Kidney (tissue), 14 donors: Measurements from ENCODE around the gene AGTRAP. TPM values are rescaled to one million over a fixed set of nuclear protein-coding genes. Genes with fewer than 3 reads are reported as not detected.

Experiments used
- DNase-seq, 5 donors: peaks; one replicate each; pipeline ENCODE4 v3.0.0-alpha.2; 2013 to 2020
- FAIRE-seq: peaks from 2 replicates; lab custom pipeline; 2012; peaks lifted over from hg19 to GRCh38; lab: Jason Lieb, UNC
- H3K27ac ChIP-seq, 2 donors: one replicate each; pipeline ENCODE4 v1.7.0; 2013; ENCODE audit warnings: low read depth in 2 of 2, low read length in 2 of 2, inconsistent platforms in 1 of 2
- H3K27me3 ChIP-seq: one replicate; pipeline ENCODE4 v1.7.1; 2013; ENCODE audit warnings: low read length, inconsistent platforms; ENCODE audit not compliant: control insufficient read depth, insufficient read depth
- H3K36me3 ChIP-seq, 3 donors: one replicate each; pipeline versions ENCODE4 v1.7.0 to v1.7.1; 2013; ENCODE audit warnings: low read length in 3 of 3, control low read depth in 1 of 3, inconsistent platforms in 1 of 3; ENCODE audit not compliant: insufficient read depth in 3 of 3, control insufficient read depth in 2 of 3
- H3K4me1 ChIP-seq, 3 donors: one replicate each; pipeline versions ENCODE4 v1.7.0 to v1.7.1; 2013; ENCODE audit warnings: low read length in 3 of 3, inconsistent platforms in 1 of 3, low read depth in 1 of 3; ENCODE audit not compliant: control insufficient read depth in 2 of 3, insufficient read depth in 2 of 3
- H3K4me3 ChIP-seq, 3 donors: one replicate each; pipeline versions ENCODE4 v1.7.0 to v1.8.1; 2013; ENCODE audit warnings: low read length in 3 of 3, control low read depth in 1 of 3, inconsistent platforms in 1 of 3
- H3K9ac ChIP-seq, 3 donors: one replicate each; pipeline versions ENCODE4 v1.7.0 to v1.7.1; 2013; ENCODE audit warnings: low read length in 3 of 3, control low read depth in 1 of 3, inconsistent platforms in 1 of 3
- H3K9me3 ChIP-seq, 3 donors: one replicate each; pipeline versions ENCODE4 v1.7.0 to v1.7.1; 2013; ENCODE audit warnings: low read length in 3 of 3, control low read depth in 1 of 3, inconsistent platforms in 1 of 3; ENCODE audit not compliant: control insufficient read depth in 2 of 3, insufficient read depth in 1 of 3
- intact Hi-C: fragments of 100-400 bp; cut with DNase I; formaldehyde crosslinking; loops from one replicate; pipeline ENCODE4 v1.11.1; 2022
- polyA plus RNA-seq: library from polyadenylated mRNA; stranded (reverse); fragments of 350-450 nt; fragmentation: Illumina TruSeq; extraction: RNeasy Lipid Tissue Mini Kit (QIAGEN cat#74804); gene quantifications from one replicate; pipeline ENCODE4 v1.2.3, GENCODE V29; 2014; ENCODE audit warnings: low read depth, low replicate concordance; ENCODE audit not compliant: insufficient read depth
- total RNA-seq: library from RNA; stranded (reverse); fragmentation: NEBNext Ultra II Directional; extraction: Animal tissue kit (Norgen Biotek cat#: 25700); gene quantifications from one replicate; pipeline ENCODE4 v1.2.1, GENCODE V29; 2021
- TF ChIP-seq, protein P1 (sequence below): IDR thresholded peaks from 3 replicates; pipeline ENCODE4 v1.5.1; 2012; ENCODE audit warnings: mild to moderate bottlenecking, moderate library complexity, borderline replicate concordance; ENCODE audit not compliant: insufficient read depth; ENCODE audit errors: extremely low read depth
- donor health status: control.
- donor health status: control.
- donor health status: control.
- donor health status: control.
- donor health status: control.
- donor health status: DM: yes; HTN: yes; CAD: no.
- donor health status: Normal renal cell carcinoma (clear cell type).

Gene AGTRAP
- total and polyA plus RNA-seq, 2 donors from 2014 or later = 66.1 to 140 TPM

DNA sequence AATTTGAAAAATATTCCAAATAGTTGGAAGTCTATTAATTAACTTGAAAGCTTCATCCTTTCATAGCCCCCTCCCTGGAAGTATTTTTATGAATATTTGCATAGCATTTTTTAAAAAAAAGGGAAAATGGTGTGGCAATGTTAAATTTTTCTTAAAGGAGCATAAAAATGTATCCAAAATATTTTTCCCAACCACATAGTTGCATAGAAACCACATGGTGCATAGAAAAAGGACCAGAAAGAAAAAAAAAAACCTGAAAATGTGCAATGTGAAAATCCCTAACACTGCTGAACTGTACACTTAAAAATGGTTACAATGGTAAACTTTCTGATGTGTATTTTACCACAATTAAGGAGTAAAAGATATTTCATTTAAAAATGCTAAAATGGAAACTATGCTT lies 34.1 kb downstream of the AGTRAP start:
- intact Hi-C loops = no loop called here
- no peaks in the 10 kb centered on the region for H3K27me3 ChIP-seq
- no peak for FAIRE-seq
- no peaks in the 10 kb centered on the region for H3K36me3 ChIP-seq
- H3K27ac ChIP-seq = no peak overlapping the region
- H3K4me3 ChIP-seq = no peak overlapping the region
- H3K9ac ChIP-seq = no peak overlapping the region
- TF ChIP-seq, protein P1, sequence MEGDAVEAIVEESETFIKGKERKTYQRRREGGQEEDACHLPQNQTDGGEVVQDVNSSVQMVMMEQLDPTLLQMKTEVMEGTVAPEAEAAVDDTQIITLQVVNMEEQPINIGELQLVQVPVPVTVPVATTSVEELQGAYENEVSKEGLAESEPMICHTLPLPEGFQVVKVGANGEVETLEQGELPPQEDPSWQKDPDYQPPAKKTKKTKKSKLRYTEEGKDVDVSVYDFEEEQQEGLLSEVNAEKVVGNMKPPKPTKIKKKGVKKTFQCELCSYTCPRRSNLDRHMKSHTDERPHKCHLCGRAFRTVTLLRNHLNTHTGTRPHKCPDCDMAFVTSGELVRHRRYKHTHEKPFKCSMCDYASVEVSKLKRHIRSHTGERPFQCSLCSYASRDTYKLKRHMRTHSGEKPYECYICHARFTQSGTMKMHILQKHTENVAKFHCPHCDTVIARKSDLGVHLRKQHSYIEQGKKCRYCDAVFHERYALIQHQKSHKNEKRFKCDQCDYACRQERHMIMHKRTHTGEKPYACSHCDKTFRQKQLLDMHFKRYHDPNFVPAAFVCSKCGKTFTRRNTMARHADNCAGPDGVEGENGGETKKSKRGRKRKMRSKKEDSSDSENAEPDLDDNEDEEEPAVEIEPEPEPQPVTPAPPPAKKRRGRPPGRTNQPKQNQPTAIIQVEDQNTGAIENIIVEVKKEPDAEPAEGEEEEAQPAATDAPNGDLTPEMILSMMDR = no peak
- DNase-seq = no peak
- no peaks in the 10 kb centered on the region for H3K4me1 ChIP-seq
- no peaks in the 10 kb centered on the region for H3K9me3 ChIP-seq

DNA sequence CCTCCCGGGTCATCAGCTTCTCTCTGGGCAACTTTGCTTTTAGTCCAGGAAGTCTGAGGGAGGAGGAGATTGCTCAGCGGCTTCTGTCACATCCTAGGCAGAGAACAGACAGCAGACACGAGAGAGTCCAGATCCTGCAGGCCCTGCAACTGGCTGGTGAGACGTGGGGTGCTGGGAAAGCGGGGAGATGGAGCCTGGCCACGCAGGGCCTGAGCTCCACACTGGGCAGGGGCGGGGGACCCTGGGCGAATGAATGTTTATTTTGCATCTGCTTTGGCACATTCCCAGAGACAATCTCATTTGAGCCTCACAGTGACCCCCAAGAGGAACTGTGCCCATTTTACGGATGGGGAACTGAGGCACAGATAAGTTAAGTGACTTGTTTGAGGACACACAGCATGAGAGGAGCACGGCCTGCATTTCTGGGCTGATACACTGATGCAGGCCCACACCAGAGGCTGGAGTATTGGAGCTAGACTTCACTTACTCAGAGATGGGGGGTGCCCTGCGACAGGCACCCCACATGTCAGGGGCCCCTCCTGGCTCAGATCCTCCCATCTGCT lies 35.6 kb downstream of the AGTRAP start:
- H3K27ac ChIP-seq = no peak overlapping the region
- intact Hi-C loops = no loop called here
- TF ChIP-seq, protein P1 = no peak
- no peaks in the 10 kb centered on the region for H3K9me3 ChIP-seq
- no peaks in the 10 kb centered on the region for H3K36me3 ChIP-seq
- DNase-seq = no peak
- no peak overlapping the region for H3K4me3 ChIP-seq
- no peak overlapping the region for H3K9ac ChIP-seq
- FAIRE-seq = no peak
- H3K4me1 ChIP-seq = no peaks in the 10 kb centered on the region
- H3K27me3 ChIP-seq = no peaks in the 10 kb centered on the region

DNA sequence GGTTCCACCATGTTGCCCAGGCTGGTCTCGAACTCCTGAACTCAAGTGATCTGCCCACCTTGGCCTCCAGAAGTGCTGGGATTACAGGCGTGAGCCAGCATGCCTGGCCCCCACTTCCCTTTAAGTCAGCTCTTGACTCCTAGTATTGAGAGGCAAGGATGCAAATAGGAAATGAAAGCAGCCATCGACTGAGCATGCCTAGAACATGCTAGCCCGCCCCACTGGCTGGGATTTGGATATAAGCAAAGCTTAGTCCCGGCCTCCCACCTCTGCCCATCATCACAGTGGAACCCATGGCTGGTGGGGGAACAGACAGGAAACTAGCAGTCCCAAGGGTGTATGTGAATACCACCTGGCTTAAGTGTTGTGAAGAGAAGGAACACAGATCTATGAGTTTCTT lies 36.5 kb downstream of the AGTRAP start:
- TF ChIP-seq, protein P1 = no peak

GRCh38 chr1:11774753-11775152 lies 38.8 kb downstream of the AGTRAP start:
- FAIRE-seq = no peak

More for the DNA sequence above, 36.5 kb downstream of the AGTRAP start:
- no peak for DNase-seq
- H3K4me1 ChIP-seq = no peaks in the 10 kb centered on the region
- H3K4me3 ChIP-seq = no peak overlapping the region
- intact Hi-C loops = no loop called here
- H3K9ac ChIP-seq = no peak overlapping the region
- no peak for FAIRE-seq
- H3K9me3 ChIP-seq = no peaks in the 10 kb centered on the region
- H3K36me3 ChIP-seq = no peaks in the 10 kb centered on the region
- H3K27me3 ChIP-seq = no peaks in the 10 kb centered on the region
- no peak overlapping the region for H3K27ac ChIP-seq

More at GRCh38 chr1:11774753-11775152, 38.8 kb downstream of the AGTRAP start:
- TF ChIP-seq, protein P1 = no peak
- Histone ChIP-seq H3K9me3 (no peaks in the 10 kb centered on the region), H3K27ac (no peak overlapping the region), H3K36me3 (no peaks in the 10 kb centered on the region), H3K27me3 (no peaks in the 10 kb centered on the region), H3K4me1 (peaks cover 0 to 2% (median 0%) of the 10 kb centered on the region in 3 donors), H3K4me3 (no peak overlapping the region), H3K9ac (no peak overlapping the region)
- intact Hi-C loops = no loop called here
- no peak for DNase-seq
